Measurements from ENCODE around the gene PTRH2.
"Not testable (repeated sequence)": the region's sequence is repeated elsewhere in the genome, so short reads cannot be mapped to it uniquely, and the experiment has no call there.

PTRH2 gene

DNA sequence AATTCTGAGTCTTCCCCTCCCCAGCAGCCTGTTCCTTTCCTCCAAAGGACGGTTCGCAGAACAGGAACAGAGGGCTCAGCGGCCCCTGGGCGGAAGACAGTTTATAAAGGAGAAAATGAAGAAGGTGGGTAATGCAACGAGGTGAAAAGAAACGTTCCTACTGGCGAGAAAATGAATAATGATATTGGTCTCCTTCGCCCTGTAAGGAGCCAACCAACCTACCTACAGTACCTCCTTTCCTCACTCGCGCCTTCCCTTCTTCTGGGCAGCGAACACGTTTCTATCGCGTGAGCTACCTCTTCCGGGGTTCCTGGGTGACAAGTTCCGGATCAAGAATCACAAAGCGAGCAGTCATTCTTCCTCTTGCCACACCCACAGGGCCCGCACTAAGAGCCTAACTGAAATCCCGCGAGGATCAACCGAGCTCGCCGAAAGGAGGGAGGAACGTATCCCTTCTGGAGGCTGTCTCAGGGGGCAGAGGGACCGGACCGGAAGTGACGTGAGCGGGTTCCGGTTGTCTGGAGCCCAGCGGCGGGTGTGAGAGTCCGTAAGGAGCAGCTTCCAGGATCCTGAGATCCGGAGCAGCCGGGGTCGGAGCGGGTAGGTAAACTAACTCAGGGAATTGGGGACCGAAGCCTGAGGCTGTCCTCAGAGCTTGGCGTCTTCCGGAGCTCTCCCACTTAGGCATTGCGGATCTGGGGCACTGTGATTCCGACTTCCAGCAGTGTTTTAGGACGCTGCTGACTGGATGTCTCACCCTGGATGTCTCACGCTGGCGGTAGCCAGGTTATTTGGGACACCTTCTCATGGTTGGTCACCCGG, at the start of gene PTRH2, which contains the start of gene VMP1:
Gene PTRH2, minus strand, starts transcription at position 282 of the 822 bp plus-strand sequence. CDS start 9,452 bp downstream, outside the sequence.
Gene VMP1, plus strand, starts transcription at position 506 of the 822 bp plus-strand sequence. CDS start 23,793 bp downstream, outside the sequence.
- peak; percentile 99 for DNase-seq (ENCODE audit: low read depth)

DNA sequence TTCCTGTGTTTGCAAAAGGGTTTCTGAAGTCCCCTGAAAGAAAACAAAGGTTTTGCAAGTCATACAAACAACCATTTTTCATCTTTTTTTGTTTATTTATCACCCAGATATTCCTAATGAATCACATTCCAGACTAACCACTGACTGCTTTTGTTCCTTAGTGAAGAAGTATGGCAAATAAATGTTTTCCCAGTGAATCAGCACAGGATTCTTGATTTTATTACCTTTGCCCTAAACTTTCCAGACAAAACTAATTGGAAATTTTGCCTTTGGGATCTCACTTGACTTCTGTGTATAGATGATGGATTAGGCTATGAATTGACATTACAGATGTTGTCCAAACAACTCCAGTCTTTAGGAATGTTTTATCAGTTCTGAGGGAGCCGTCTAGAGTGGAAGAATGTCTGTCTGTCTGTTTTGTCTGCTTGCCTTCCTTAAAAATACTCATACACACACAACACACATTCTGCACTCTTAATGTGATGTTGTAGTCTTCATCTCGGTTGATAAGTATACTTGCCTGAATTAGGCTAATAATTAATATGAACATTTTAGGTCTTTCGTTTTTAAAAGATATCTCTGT, 49.1 kb upstream of the PTRH2 start:
- DNase-seq (ENCODE audit: low read depth), result no peak

- not testable (repeated sequence) for DNase-seq (ENCODE audit: low read depth)
These were observed 47.8 kb upstream of the PTRH2 start for GRCh38 chr17:59755069-59755468.

DNA sequence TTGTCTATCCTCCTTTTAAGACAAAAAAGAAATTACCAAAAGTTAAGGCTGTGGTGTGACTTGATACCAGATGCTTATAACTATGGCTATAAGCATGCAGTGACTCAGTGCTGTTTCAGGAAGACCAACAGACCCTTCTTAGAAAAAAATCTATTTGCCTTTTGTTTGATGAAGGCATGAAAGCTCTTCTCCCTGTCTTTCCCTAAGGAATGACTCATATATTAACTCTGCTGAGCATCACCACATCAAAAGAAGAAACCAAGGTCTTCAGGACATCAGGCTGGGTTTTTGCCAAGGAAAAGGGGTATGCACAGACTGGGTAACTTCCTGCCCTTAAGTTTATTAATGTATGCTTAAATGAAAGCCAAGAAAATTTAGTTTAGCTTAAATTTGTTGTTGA, 47.3 kb upstream of the PTRH2 start:
- DNase-seq (ENCODE audit: low read depth), result peak; percentile 88

DNA sequence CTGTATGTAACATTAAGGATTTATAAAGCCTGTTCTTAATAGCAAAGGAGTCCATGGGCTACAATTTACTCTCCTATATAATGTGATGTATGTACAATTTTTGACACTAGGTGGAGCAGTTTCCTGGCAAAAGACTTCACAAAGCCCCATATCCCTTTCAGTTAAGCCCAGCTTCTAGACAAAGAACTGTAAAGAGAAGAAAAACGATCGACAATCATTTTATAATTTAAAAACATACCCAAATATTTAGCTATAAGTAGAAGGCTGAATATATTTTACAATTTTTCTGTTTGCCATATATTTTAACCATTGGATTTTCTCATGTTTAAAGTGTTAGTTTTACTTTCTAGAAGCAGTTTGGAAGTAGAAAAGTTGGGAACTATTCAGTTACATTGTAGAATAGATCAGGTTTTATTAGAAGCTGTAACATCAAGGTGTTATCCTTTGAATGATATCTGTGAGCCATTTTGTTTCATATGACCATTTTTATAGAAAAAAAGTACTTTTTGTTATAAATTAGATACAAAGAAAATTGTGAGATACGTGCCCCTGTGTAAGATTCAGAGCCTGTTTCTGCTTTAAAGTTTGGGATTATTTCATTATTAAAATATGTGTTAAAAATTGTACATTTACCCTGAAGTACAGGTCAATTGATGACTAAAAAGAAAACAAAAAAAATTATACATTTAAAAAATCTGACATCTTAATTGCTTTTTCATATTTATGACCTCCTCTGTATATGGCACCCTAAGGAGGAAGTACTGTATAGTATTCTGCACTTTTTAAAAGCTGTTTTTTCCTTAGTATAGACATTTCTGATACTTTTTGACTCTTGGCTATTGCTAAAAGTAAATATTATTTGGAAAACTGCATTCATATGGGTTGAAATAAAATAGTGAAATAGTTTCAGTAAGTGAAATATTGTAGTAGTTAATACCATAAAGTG, 46.6 kb upstream of the PTRH2 start:
- peak; percentile 86 for DNase-seq (ENCODE audit: low read depth)

GRCh38 chr17:59752922-59753321, 45.7 kb upstream of the PTRH2 start:
- DNase-seq (ENCODE audit: low read depth), result no peak

GRCh38 chr17:59752446-59752845, 45.2 kb upstream of the PTRH2 start:
- DNase-seq (ENCODE audit: low read depth), result no peak

DNA sequence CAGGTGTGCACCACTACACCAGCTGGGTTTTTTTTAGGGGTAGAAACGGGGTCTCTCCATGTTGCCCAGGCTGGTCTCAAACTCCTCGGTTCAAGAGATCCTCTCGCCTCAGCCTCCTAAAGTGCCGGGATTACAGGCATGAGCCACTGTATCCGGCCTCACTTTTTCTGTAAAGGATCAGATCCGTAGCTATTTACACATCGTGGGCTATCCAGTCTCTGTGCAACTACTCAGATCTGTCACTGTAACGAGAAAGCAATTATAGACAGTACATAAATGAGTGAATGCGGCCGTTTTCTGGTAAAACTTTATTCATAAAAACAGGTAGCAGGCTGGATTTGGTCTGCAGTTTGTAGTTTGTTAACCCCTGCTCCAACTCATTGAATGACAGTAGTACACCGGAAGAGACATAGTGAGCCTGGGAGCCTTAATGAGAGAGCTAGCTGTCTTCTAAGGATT, 44.8 kb upstream of the PTRH2 start:
- no peak for DNase-seq (ENCODE audit: low read depth)

- DNase-seq (ENCODE audit: low read depth), result no peak
These were observed 41.4 kb upstream of the PTRH2 start for GRCh38 chr17:59748591-59748990.

DNA sequence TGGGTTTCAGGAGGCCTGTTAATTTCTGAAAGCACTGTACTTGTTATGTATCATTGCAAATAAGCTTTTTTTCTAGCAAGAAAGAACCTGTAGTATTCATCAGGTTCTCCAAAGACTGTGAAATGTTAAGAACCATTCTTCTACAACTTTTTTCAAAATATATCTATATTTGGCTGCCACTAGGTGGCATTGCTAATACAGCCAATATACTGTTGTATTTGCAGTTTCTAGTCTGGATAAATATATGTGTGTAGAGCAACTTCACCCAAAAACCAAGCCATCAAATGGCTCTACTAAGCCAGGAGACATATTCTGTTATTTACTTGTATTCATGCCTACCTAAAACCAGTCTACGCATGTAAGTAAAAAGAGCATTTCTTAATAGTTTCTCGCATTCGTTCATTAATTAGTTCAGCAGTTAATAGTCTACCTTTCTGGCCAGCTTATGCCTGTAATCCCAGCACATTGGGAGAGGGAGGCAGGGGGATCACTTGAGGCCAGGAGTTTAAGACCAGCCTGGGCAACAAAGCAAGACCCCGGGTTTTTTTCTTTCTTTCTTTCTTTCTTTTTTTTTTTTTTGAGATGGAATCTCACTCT, 39.7 kb upstream of the PTRH2 start:
- DNase-seq (ENCODE audit: low read depth), result peak; percentile 49

DNA sequence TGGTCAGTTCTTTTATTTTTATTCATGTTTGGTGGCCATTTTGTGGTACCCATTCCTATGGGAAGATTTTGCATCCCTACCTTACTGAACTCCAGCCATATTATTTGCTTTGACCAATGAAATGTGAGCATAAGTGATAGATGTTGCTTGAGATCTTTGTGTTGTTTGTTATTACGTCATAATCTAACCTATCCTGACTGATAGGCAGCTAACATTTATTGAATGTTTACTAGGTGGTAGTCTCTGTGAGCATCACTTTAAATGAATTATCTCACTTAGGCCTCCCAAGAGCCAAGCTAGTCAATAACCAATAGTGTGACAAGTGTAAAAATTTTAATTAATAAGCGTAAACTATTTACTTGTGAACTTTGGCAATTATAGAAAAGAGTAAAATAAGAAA, 37.8 kb upstream of the PTRH2 start:
- DNase-seq (ENCODE audit: low read depth), result no peak

- DNase-seq (ENCODE audit: low read depth), result no peak
These were observed 36.6 kb upstream of the PTRH2 start for GRCh38 chr17:59743842-59744241.

- no peak for DNase-seq (ENCODE audit: low read depth)
These were observed 30.1 kb upstream of the PTRH2 start for GRCh38 chr17:59737324-59737723.

DNA sequence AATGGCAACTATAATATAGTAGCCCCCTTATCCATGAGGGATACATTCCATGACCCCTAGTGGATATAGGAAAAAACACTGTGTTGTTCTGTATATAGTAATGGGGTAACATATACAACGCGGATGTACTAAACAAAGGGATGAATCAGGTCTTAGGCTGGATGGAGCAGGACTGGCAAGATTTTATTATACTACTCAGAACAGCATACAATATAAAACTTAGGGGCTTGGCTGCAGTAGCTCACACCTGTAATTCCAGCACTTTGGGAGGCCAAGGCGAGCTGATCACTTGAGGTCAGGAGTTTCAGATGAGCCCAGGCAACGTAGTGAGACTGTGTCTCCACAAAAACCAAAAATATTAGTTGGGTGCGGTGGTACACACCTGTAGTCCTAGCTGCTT, 27.0 kb upstream of the PTRH2 start:
- no peak for DNase-seq (ENCODE audit: low read depth)

DNA sequence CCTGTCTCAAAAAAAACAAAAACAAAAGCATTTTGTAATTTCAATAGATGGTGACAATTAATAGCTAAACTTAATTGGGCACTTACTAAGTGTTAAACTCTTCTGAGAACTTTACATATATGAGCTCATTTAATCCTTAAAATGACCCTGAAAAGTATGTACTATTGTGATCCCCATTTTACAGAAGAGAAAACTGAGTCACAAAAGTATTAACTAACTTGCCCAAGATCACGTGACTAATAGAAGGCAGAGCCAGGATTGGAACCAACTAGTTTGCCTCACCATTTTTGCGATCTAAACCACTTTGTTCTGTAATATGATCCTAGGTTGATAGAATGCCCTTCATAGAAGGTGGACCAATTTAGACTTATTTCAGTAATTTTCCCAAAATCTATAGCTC, 26.5 kb upstream of the PTRH2 start:
- DNase-seq (ENCODE audit: low read depth), result no peak

GRCh38 chr17:59730268-59730834, 23.1 kb upstream of the PTRH2 start:
- DNase-seq (ENCODE audit: low read depth), result no peak

DNA sequence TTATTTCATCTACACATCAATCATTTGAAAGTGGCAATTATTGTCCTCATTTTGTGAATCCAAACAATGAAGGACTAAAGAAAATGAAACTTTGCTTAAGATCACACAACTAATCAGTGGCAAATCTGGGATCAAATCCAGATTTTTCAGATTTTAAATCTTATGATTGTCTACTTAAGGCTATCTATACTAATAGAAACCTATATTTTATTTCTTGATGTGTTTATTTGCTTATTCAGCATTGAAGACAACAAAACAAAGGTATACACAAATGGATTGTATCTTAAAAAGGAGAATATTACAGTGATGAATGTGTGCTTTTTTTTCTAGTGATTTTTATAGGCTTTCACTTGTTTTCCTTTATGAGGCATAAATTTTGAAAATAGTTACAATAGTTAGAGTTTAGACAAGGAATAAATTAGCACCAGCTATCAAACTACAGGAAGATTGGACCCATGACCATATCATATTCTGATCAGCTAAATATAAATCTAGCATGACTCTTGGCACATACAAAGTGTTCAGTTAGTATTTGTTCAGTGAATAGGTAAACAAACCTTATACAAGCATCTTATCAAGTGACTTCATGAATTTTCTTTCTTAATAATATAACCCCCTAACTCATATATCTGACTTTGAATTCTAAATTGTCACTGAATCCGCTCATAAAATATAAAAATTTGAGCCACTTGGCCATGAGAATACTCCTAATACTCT, 20.7 kb upstream of the PTRH2 start:
- no peak for DNase-seq (ENCODE audit: low read depth)

- DNase-seq (ENCODE audit: low read depth), result peak; percentile 38
These were observed 18.5 kb upstream of the PTRH2 start for GRCh38 chr17:59725691-59726090.

GRCh38 chr17:59723607-59724006, 16.4 kb upstream of the PTRH2 start:
- no peak for DNase-seq (ENCODE audit: low read depth)

DNA sequence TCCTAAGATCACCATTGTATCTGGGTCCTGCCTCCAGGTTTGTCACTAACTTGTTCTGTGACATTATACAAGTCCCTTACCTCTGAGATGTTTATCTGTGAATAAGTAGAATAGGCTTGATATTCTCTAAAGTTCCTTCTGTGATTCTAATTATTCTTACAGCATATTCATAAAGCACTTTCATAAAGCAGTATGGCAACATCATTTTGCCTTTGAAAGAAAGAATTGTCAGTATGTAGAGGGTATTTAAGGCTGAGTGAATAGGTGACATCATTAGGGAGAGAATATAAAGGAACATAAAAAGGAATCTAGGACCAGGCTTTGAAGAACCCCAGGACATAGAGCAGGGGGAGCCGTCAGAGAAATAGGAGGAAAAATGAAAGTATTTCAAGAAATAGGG, 15.8 kb upstream of the PTRH2 start:
- DNase-seq (ENCODE audit: low read depth), result no peak

GRCh38 chr17:59722623-59723022, 15.4 kb upstream of the PTRH2 start:
- DNase-seq (ENCODE audit: low read depth), result no peak

All from fibroblast of the conjunctiva (primary cell).